GM23338 (cell line): ENCODE results near the gene DENND5A. TPM values are rescaled to one million over a fixed set of nuclear protein-coding genes. Genes with fewer than 3 reads are reported as not detected.

Experiments used
- ATAC-seq: fragments of 200-7000 bp; cut with Tn5 transposase; 3 replicates; pipeline ENCODE4 v1.9.1; 2020
- DNase-seq: peaks from one replicate; pipeline ENCODE4 v3.0.0-alpha.2; 2015; ENCODE audit warnings: low spot score
- H2AFZ ChIP-seq: fragments of 200-600 bp; sonication (generic); 2 replicates; pipeline ENCODE4 v1.8.0; 2016; ENCODE audit warnings: antibody characterized with exemption, mild to moderate bottlenecking, moderate library complexity
- H3F3A ChIP-seq: fragments of 200-600 bp; sonication (generic); replicated peaks from 2 replicates; pipeline ENCODE4 v1.8.0; 2017; ENCODE audit warnings: antibody characterized with exemption, mixed run types, low read depth
- H3K27ac ChIP-seq: fragments of 200-600 bp; sonication (generic); 2 replicates; pipeline ENCODE4 v1.6.1; 2016; ENCODE audit warnings: low read depth
- H3K27me3 ChIP-seq: fragments of 200-600 bp; sonication (generic); 2 replicates; pipeline ENCODE4 v1.8.0; 2016; ENCODE audit warnings: mild to moderate bottlenecking, mixed run types, moderate library complexity; ENCODE audit not compliant: insufficient read depth
- H3K36me3 ChIP-seq: fragments of 200-600 bp; sonication (generic); 2 replicates; pipeline ENCODE4 v1.8.0; 2016; ENCODE audit warnings: mild to moderate bottlenecking; ENCODE audit not compliant: insufficient read depth
- H3K4me1 ChIP-seq: fragments of 200-600 bp; sonication (generic); 2 replicates; pipeline ENCODE4 v1.8.0; 2016; ENCODE audit warnings: mild to moderate bottlenecking, moderate library complexity; ENCODE audit not compliant: insufficient read depth
- H3K4me2 ChIP-seq: fragments of 200-600 bp; sonication (generic); 2 replicates; pipeline ENCODE4 v1.7.1; 2017; ENCODE audit warnings: mixed run types
- H3K4me3 ChIP-seq: fragments of 200-600 bp; sonication (generic); 2 replicates; pipeline ENCODE4 v1.6.1; 2016; ENCODE audit warnings: mixed run types
- H3K79me2 ChIP-seq: fragments of 200-600 bp; sonication (generic); replicated peaks from 2 replicates; pipeline ENCODE4 v1.8.0; 2017; ENCODE audit warnings: mild to moderate bottlenecking; ENCODE audit not compliant: insufficient read depth
- H3K9me2 ChIP-seq: fragments of 200-600 bp; sonication (generic); 2 replicates; pipeline ENCODE4 v1.8.0; 2017; ENCODE audit not compliant: insufficient read depth
- H4K20me1 ChIP-seq: fragments of 200-600 bp; sonication (generic); replicated peaks from 2 replicates; pipeline ENCODE4 v1.8.0; 2017; ENCODE audit warnings: mild to moderate bottlenecking; ENCODE audit not compliant: insufficient read depth
- H3K27ac Mint-ChIP-seq: 2 replicates; pipeline ENCODE4 v1.8.0; 2020; ENCODE audit warnings: inconsistent platforms, mild to moderate bottlenecking, moderate library complexity, mixed read lengths
- H3K27me3 Mint-ChIP-seq: 3 replicates; pipeline ENCODE4 v1.8.0; 2022; ENCODE audit warnings: low read depth, mild to moderate bottlenecking, moderate library complexity, mixed read lengths, inconsistent platforms; ENCODE audit not compliant: insufficient read depth, poor library complexity
- H3K36me3 Mint-ChIP-seq: 3 replicates; pipeline ENCODE4 v1.8.0; 2021; ENCODE audit warnings: low read depth, mild to moderate bottlenecking, inconsistent platforms, moderate library complexity, mixed read lengths
- H3K4me1 Mint-ChIP-seq: 3 replicates; pipeline ENCODE4 v1.8.0; 2020; ENCODE audit warnings: mild to moderate bottlenecking, inconsistent platforms, mixed read lengths
- H3K4me3 Mint-ChIP-seq: 3 replicates; pipeline ENCODE4 v1.8.0; 2021; ENCODE audit warnings: moderate library complexity, mild to moderate bottlenecking, inconsistent platforms, mixed read lengths
- H3K9me3 Mint-ChIP-seq: 3 replicates; pipeline ENCODE4 v1.8.0; 2020; ENCODE audit warnings: moderate library complexity, mild to moderate bottlenecking, inconsistent platforms, mixed read lengths
- CREB1 ChIP-seq: fragments of 250-450 bp; sonication (Bioruptor Pico); IDR thresholded peaks from 2 replicates; pipeline ENCODE4 v1.5.0; 2020; ENCODE audit warnings: low read depth, mild to moderate bottlenecking, moderate library complexity
- CTCF ChIP-seq, 2 experiments: fragments of 200-600 bp in 1 of 2; sonication (generic) in 1 of 2; conservative IDR thresholded peaks; 2 replicates each; pipeline versions ENCODE4 v1.5.1 to v1.6.1; 2016 to 2017; ENCODE audit warnings: antibody characterized with exemption in 2 of 2, low read depth in 2 of 2, mild to moderate bottlenecking in 2 of 2, moderate library complexity in 1 of 2
- ETS1 ChIP-seq: IDR thresholded peaks from 2 replicates; pipeline ENCODE4 v1.6.1; 2016; ENCODE audit warnings: antibody characterized with exemption
- EZH2 ChIP-seq: fragments of 200-600 bp; sonication (generic); IDR thresholded peaks from one replicate; pipeline ENCODE4 v1.8.0; 2017; ENCODE audit warnings: antibody characterized with exemption, mild to moderate bottlenecking, low read depth; ENCODE audit not compliant: unreplicated experiment
- EZH2phosphoT487 ChIP-seq: fragments of 200-600 bp; sonication (generic); IDR thresholded peaks from one replicate; pipeline ENCODE4 v1.8.1; 2018; ENCODE audit warnings: antibody characterized with exemption; ENCODE audit not compliant: unreplicated experiment
- JUNB ChIP-seq: IDR thresholded peaks from one replicate; pipeline ENCODE4 v1.6.1; 2016; ENCODE audit warnings: antibody characterized with exemption; ENCODE audit not compliant: unreplicated experiment
- NANOG ChIP-seq: IDR thresholded peaks from 2 replicates; pipeline ENCODE4 v1.6.1; 2016; ENCODE audit warnings: antibody characterized with exemption, borderline replicate concordance
- POLR2AphosphoS5 ChIP-seq: IDR thresholded peaks from 2 replicates; pipeline ENCODE4 v1.6.1; 2016; ENCODE audit warnings: antibody characterized with exemption, low read depth
- REST ChIP-seq: IDR thresholded peaks from one replicate; pipeline ENCODE4 v1.6.1; 2018; ENCODE audit warnings: antibody characterized with exemption; ENCODE audit not compliant: unreplicated experiment
- STAT1 ChIP-seq: IDR thresholded peaks from one replicate; pipeline ENCODE4 v1.6.1; 2016; ENCODE audit warnings: antibody characterized with exemption; ENCODE audit not compliant: unreplicated experiment
- ZNF114 ChIP-seq: fragments of 250-450 bp; sonication (Bioruptor Pico); IDR thresholded peaks from 2 replicates; pipeline ENCODE4 v1.5.0; 2020; ENCODE audit warnings: mild to moderate bottlenecking, moderate library complexity
- ZNF331 ChIP-seq: fragments of 250-450 bp; sonication (Bioruptor Pico); IDR thresholded peaks from 2 replicates; pipeline ENCODE4 v1.5.0; 2020; ENCODE audit warnings: low read depth, mild to moderate bottlenecking, moderate library complexity
- ZNF462 ChIP-seq: fragments of 250-450 bp; sonication (Bioruptor Pico); IDR thresholded peaks from 2 replicates; pipeline ENCODE4 v1.5.0; 2020; ENCODE audit warnings: mild to moderate bottlenecking, moderate library complexity
- polyA plus RNA-seq: library from polyadenylated mRNA; unstranded; fragments of >200 nt; fragmentation: Nextera tagmentation; extraction: Ambion mirVana; gene quantifications from 2 replicates; pipeline ENCODE4 v1.2.1, GENCODE V29; 2016
- total RNA-seq: library from RNA; depleted of rRNA; stranded (reverse); fragments of >200 nt; shearing (Covaris generic); gene quantifications from 2 replicates; pipeline ENCODE4 v1.2.3, GENCODE V29; 2014

DENND5A gene
- total and polyA plus RNA-seq, 2 experiments from 2014 or later, result 28.1 to 56.3 TPM

GRCh38 chr11:9302448-9302847, 37.3 kb upstream of the DENND5A start:
- peaks cover 3% of the 10 kb centered on the region; the same call in 1 of the 2 replicates for H3K36me3 ChIP-seq

More at GRCh38 chr11:9302448-9302847, 37.3 kb upstream of the DENND5A start:
- Mint-ChIP-seq H3K36me3 (peaks cover 10% of the 10 kb centered on the region; the same call in 2 of the 3 replicates), H3K27me3 (peaks cover 6% of the 10 kb centered on the region), H3K4me3 (no peak overlapping the region), H3K4me1 (peaks cover 4% of the 10 kb centered on the region; the same call in 2 of the 3 replicates), H3K27ac (peak overlapping the region; percentile 62; the same call in 1 of the 2 replicates), H3K9me3 (no peaks in the 10 kb centered on the region)
- Histone ChIP-seq H3F3A (no peaks in the 10 kb centered on the region), H3K4me2 (no peak overlapping the region), H3K27ac (0 out of 2 replicates have a peak overlapping the region, but pooled peaks have one; percentile 14), H2AFZ (no peak overlapping the region), H3K4me1 (peaks cover 5% of the 10 kb centered on the region; the same call in 1 of the 2 replicates), H3K27me3 (no peaks in the 10 kb centered on the region), H4K20me1 (peaks cover 37% of the 10 kb centered on the region), H3K4me3 (no peak overlapping the region), H3K9me2 (no peaks in the 10 kb centered on the region), H3K79me2 (peaks cover 94% of the 10 kb centered on the region)
- TF ChIP-seq ZNF331 (CRISPR knock-in tag), result no peak
- TF ChIP-seq CTCF (conservative IDR thresholded peaks at IDR 0.05; ENCODE audit: low read depth in 2 of 2), result no peak
- TF ChIP-seq STAT1, result no peak
- TF ChIP-seq EZH2, result no peak
- TF ChIP-seq ZNF462 (CRISPR knock-in tag), result no peak
- no peak for TF ChIP-seq JUNB
- TF ChIP-seq CREB1 (CRISPR knock-in tag), result no peak
- TF ChIP-seq POLR2AphosphoS5, result no peak
- no peak for TF ChIP-seq ETS1
- TF ChIP-seq EZH2phosphoT487, result no peak
- no peak for TF ChIP-seq REST
- no peak for TF ChIP-seq ZNF114 (CRISPR knock-in tag)
- TF ChIP-seq NANOG, result no peak
- DNase-seq, result no peak
- no peak for ATAC-seq
